ENCODE measurements around the gene GGT5.

Gene GGT5

DNA sequence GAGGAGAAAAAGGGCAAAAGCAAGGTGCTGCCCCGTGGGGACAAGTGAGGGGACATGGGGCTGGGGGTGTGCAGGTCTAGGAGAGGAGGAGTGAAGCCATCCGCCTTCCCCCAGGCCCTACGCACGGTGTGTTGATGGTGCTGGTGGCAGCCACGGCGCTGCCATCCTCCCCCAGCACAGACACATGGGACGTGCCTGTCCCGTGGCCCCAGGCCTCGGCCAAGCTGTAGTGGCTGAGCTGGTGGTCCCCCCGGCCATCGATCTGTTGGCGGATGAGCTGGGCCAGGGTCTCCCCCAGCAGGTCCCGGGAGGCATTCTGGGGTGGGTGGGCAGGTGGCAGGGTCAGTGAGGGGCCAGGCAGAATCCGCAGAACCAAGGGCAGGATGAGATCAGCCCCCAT is 18.9 kb downstream of the GGT5 start:
- Histone ChIP-seq H2AFZ (ENCODE audit: low read length) (no peak overlapping the region), H3F3A (ENCODE audit: insufficient read depth, low read length) (no peaks in the 10 kb centered on the region), H4K20me1 (ENCODE audit: insufficient read depth, low read length) (no peaks in the 10 kb centered on the region), H3K27me3 (replicated peaks; ENCODE audit: insufficient read depth, low read length) (no peaks in the 10 kb centered on the region), H3K9ac (ENCODE audit: low read length) (no peak overlapping the region), H3K4me1 (ENCODE audit: low read length) (no peaks in the 10 kb centered on the region), H3K4me3 (ENCODE audit: low read length) (no peak overlapping the region), H3K4me2 (ENCODE audit: low read depth, low read length) (no peak overlapping the region), H3K36me3 (replicated peaks; ENCODE audit: insufficient read depth, low read length) (no peaks in the 10 kb centered on the region), H3K79me2 (ENCODE audit: low read length) (no peaks in the 10 kb centered on the region), H3K27ac (ENCODE audit: low read length) (no peak overlapping the region), H3K9me2 (replicated peaks; ENCODE audit: insufficient read depth, low read length) (no peaks in the 10 kb centered on the region), H3K9me3 (replicated peaks; ENCODE audit: insufficient read depth, low read length) (no peaks in the 10 kb centered on the region)
- TF ChIP-seq EZH2 (optimal IDR thresholded peaks at IDR 0.05; ENCODE audit: low read depth, low read length) (no peak), EZH2phosphoT487 (IDR thresholded peaks at IDR 0.05; ENCODE audit: low read length) (no peak), CTCF (IDR thresholded peaks at IDR 0.05; ENCODE audit: low read length) (no peak)
- DNase-seq = no peak

DNA sequence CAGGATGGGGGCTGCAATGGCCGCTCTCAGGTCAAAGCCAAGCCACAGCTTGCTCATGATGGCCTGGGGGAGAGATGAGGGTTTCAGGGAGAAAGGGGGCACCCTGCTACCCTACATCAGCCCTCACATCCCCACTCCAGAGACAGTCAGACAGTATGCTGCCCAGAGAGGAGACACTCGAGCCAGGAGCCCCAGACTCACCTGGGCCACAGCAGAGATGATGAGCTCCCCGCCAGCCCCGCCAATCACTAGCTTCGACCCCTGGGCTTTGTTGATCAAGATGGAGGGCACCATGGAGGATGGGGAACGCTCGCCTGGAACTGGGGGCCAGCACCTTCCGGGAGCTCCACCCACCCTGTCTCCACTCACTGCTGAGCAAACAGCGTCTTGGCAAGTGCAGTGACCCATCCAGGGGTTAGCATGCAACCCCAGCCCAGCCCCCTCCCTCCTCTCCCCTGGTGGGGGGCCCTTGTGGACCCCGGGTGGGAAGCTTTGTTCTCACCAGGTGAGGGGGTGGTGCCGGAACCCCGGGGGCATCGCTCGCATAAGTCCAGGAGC is 19.8 kb downstream of the GGT5 start:
- Histone ChIP-seq H2AFZ (ENCODE audit: low read length) (no peak overlapping the region), H3K4me1 (ENCODE audit: low read length) (no peaks in the 10 kb centered on the region), H3K27me3 (replicated peaks; ENCODE audit: insufficient read depth, low read length) (no peaks in the 10 kb centered on the region), H3K9me2 (replicated peaks; ENCODE audit: insufficient read depth, low read length) (no peaks in the 10 kb centered on the region), H3K79me2 (ENCODE audit: low read length) (no peaks in the 10 kb centered on the region), H3K9me3 (replicated peaks; ENCODE audit: insufficient read depth, low read length) (no peaks in the 10 kb centered on the region), H4K20me1 (ENCODE audit: insufficient read depth, low read length) (no peaks in the 10 kb centered on the region), H3K9ac (ENCODE audit: low read length) (no peak overlapping the region), H3F3A (ENCODE audit: insufficient read depth, low read length) (no peaks in the 10 kb centered on the region), H3K36me3 (replicated peaks; ENCODE audit: insufficient read depth, low read length) (no peaks in the 10 kb centered on the region), H3K4me3 (ENCODE audit: low read length) (no peak overlapping the region), H3K4me2 (ENCODE audit: low read depth, low read length) (no peak overlapping the region), H3K27ac (ENCODE audit: low read length) (no peak overlapping the region)
- TF ChIP-seq CTCF (IDR thresholded peaks at IDR 0.05; ENCODE audit: low read length) = no peak
- no peak for TF ChIP-seq EZH2 (optimal IDR thresholded peaks at IDR 0.05; ENCODE audit: low read depth, low read length)
- no peak for TF ChIP-seq EZH2phosphoT487 (IDR thresholded peaks at IDR 0.05; ENCODE audit: low read length)
- no peak for DNase-seq

GRCh38 chr22:24224468-24224867 is 20.4 kb downstream of the GGT5 start:
- Histone ChIP-seq H3K4me2 (ENCODE audit: low read depth, low read length) (no peak overlapping the region), H3K4me1 (ENCODE audit: low read length) (no peaks in the 10 kb centered on the region), H3K27me3 (replicated peaks; ENCODE audit: insufficient read depth, low read length) (no peaks in the 10 kb centered on the region), H3K79me2 (ENCODE audit: low read length) (no peaks in the 10 kb centered on the region), H3K4me3 (ENCODE audit: low read length) (no peak overlapping the region), H3K9ac (ENCODE audit: low read length) (no peak overlapping the region), H3K9me2 (replicated peaks; ENCODE audit: insufficient read depth, low read length) (no peaks in the 10 kb centered on the region), H4K20me1 (ENCODE audit: insufficient read depth, low read length) (no peaks in the 10 kb centered on the region), H3K36me3 (replicated peaks; ENCODE audit: insufficient read depth, low read length) (no peaks in the 10 kb centered on the region), H2AFZ (ENCODE audit: low read length) (no peak overlapping the region), H3F3A (ENCODE audit: insufficient read depth, low read length) (no peaks in the 10 kb centered on the region), H3K27ac (ENCODE audit: low read length) (no peak overlapping the region), H3K9me3 (replicated peaks; ENCODE audit: insufficient read depth, low read length) (no peaks in the 10 kb centered on the region)
- TF ChIP-seq EZH2phosphoT487 (IDR thresholded peaks at IDR 0.05; ENCODE audit: low read length) (no peak), EZH2 (optimal IDR thresholded peaks at IDR 0.05; ENCODE audit: low read depth, low read length) (no peak), CTCF (IDR thresholded peaks at IDR 0.05; ENCODE audit: low read length) (no peak)
- no peak for DNase-seq

Data from MM.1S (cell line).